Measurements from ENCODE around the gene DGKI.

DNA sequence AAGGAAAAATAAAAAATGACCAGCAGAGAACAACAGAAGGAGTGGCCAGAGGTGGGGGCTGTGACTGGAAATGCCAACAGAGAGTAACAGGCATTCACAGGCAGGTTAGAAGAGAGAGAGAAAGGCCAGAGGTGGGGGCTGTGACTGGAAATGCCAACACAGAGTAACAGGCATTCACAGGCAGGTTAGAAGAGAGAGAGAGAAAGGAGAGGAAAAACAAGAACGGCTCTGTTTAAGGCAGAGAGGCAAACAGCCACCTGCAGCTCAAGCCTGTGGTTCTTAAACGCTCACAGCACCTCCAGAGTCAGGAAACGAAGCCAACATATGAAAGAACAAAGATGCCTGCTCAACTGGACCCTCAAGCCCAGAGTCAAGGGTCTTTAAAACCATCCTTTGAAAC is 39.5 kb upstream of the DGKI start:
- TF ChIP-seq HOXA9 (CRISPR knock-in tag; IDR thresholded peaks at IDR 0.05; ENCODE audit: borderline replicate concordance): no peak
- TF ChIP-seq, protein P1, sequence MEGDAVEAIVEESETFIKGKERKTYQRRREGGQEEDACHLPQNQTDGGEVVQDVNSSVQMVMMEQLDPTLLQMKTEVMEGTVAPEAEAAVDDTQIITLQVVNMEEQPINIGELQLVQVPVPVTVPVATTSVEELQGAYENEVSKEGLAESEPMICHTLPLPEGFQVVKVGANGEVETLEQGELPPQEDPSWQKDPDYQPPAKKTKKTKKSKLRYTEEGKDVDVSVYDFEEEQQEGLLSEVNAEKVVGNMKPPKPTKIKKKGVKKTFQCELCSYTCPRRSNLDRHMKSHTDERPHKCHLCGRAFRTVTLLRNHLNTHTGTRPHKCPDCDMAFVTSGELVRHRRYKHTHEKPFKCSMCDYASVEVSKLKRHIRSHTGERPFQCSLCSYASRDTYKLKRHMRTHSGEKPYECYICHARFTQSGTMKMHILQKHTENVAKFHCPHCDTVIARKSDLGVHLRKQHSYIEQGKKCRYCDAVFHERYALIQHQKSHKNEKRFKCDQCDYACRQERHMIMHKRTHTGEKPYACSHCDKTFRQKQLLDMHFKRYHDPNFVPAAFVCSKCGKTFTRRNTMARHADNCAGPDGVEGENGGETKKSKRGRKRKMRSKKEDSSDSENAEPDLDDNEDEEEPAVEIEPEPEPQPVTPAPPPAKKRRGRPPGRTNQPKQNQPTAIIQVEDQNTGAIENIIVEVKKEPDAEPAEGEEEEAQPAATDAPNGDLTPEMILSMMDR (CRISPR knock-in tag; IDR thresholded peaks at IDR 0.05): no peak
- TF ChIP-seq ERF (CRISPR knock-in tag; IDR thresholded peaks at IDR 0.05): no peak
- no peak for TF ChIP-seq NBN (conservative IDR thresholded peaks at IDR 0.05)
- TF ChIP-seq HMGA1 (CRISPR knock-in tag; conservative IDR thresholded peaks at IDR 0.05): no peak
- no peak for TF ChIP-seq ZNF34 (CRISPR knock-in tag; IDR thresholded peaks at IDR 0.05; ENCODE audit: borderline replicate concordance)
